SH-SY5Y (cell line): ENCODE results near the gene MSL1.

Source experiments
- GATA2 ChIP-seq: IDR thresholded peaks from 2 replicates; pipeline ENCODE4 v1.6.1; 2011; ENCODE audit warnings: mild to moderate bottlenecking, low read depth, low read length
- GATA3 ChIP-seq: IDR thresholded peaks from 2 replicates; pipeline ENCODE4 v1.6.1; 2011; ENCODE audit warnings: low read depth, mild to moderate bottlenecking, low read length, moderate library complexity

DNA sequence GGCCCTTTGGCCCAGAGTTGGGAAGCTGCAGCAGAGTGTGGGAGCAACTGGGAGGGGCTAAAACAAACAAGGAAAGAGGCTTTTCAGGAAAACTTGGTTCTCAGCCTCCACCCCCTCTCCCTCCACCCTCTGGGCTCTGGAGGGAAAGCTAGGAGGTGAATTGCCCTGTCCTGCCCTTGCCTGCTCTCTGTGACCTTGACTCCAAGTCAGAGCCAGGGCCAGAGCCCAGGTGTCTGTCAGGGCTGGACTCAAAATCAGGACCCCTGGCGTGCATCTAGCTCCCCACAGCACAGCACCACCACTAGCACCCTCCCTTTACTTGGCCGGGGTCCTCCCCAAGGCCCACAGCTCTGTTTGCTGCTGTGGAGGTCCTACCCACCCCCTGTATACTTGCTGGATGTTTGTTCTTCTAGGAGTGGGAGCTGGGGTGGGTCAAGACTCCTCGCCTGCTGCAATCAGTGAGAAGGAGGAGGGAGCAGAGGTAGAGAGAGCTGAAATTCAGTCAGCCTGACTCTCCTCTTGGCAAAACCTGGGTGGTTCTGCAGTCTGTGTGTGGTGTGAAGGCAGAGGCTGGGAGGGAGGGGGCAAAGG, 18.6 kb upstream of the MSL1 start:
- TF ChIP-seq GATA2 (no peak), GATA3 (no peak)
